ENCODE results near the gene LRMDA. TPM values are rescaled to one million over a fixed set of nuclear protein-coding genes. Genes with fewer than 3 reads are reported as not detected.
A peak's percentile ranks its signal among the peaks of the same experiment; 100 is the strongest.

Gene LRMDA
- total and polyA plus RNA-seq, 7 donors = 1.0 to 5.7 (median 2.5) TPM

DNA sequence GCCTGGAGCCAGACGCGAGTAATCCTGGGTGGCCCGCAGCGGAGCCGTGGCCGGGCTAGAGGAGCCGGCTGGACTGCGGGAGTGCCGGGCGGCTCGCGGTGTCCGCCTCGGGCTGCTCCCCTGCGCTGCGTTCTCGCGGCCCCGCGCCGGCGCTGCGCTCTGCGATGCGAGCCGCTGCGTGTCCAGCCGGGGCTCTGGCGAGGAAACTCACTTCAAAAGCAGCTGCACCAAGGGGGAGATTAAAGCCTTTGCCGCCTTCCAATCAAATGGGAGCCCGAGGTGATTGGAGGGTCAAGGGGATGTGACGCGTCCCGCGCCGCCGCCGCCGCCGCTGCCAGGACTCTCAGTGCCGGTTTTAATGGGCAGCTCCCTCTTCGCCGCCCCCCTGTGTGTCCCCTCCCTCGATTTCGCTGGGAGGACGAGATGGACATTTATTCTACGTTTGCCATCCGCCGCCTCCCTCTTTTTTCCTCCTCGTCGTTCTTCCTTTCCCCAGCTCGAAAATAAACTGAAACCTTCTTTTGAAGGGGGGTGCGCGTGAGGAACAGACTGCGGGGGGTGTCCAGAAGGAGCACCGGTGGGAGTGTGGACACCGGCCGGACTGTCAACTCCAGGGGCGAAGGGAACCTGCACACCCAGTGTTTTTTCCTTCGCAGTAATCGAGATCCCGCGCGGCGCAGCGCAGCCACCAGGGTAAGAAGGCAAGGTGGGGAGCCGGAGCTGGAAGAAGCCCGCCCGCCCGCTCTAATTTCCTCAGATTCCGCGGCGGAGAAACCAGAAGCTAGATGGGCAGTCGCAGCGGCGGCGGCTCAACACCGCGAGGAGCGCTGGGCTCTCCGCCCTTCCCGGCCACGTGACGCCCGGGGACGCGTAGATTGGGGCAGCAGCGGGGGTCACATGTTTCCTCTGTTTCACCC, 29.6 kb upstream of the LRMDA start, which contains the start of gene ZNF503:
TSS of gene ZNF503 (minus strand) at position 196 of the 917 bp plus-strand sequence. CDS start 345 bp downstream, outside the sequence.
- Histone ChIP-seq H3K9me3 (no peaks in the 10 kb centered on the region), H3K27me3 (ENCODE audit: insufficient read depth in 3 of 3, low read length in 2 of 3) (peaks cover 4 to 74% (median 5%) of the 10 kb centered on the region in 3 donors), H3K4me3 (peak within 1 kb of the TSS; percentile 90), H3K36me3 (ENCODE audit: insufficient read depth in 1 of 2, low read depth in 1 of 2) (no peaks in the 10 kb centered on the region), H3K27ac (peak within 1 kb of the TSS; percentile 87), H3K4me1 (peaks cover 11% of the 10 kb centered on the region)
- peak; percentile 97 for DNase-seq
- WGBS, 3 donors = 0% methylated on average over 49 to 88 of the region's 88 CpGs
- ATAC-seq = peak; percentile 82 to 86 (median 85)
- intact Hi-C loops (cut with DNase I) = loop anchor here (2.0 to 10.0 kb wide), 8 partner anchors 105 to 1143 kb away; no protein-coding TSS in a partner anchor
- TF ChIP-seq, protein P1, sequence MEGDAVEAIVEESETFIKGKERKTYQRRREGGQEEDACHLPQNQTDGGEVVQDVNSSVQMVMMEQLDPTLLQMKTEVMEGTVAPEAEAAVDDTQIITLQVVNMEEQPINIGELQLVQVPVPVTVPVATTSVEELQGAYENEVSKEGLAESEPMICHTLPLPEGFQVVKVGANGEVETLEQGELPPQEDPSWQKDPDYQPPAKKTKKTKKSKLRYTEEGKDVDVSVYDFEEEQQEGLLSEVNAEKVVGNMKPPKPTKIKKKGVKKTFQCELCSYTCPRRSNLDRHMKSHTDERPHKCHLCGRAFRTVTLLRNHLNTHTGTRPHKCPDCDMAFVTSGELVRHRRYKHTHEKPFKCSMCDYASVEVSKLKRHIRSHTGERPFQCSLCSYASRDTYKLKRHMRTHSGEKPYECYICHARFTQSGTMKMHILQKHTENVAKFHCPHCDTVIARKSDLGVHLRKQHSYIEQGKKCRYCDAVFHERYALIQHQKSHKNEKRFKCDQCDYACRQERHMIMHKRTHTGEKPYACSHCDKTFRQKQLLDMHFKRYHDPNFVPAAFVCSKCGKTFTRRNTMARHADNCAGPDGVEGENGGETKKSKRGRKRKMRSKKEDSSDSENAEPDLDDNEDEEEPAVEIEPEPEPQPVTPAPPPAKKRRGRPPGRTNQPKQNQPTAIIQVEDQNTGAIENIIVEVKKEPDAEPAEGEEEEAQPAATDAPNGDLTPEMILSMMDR (IDR thresholded peaks at IDR 0.05) = no peak

DNA sequence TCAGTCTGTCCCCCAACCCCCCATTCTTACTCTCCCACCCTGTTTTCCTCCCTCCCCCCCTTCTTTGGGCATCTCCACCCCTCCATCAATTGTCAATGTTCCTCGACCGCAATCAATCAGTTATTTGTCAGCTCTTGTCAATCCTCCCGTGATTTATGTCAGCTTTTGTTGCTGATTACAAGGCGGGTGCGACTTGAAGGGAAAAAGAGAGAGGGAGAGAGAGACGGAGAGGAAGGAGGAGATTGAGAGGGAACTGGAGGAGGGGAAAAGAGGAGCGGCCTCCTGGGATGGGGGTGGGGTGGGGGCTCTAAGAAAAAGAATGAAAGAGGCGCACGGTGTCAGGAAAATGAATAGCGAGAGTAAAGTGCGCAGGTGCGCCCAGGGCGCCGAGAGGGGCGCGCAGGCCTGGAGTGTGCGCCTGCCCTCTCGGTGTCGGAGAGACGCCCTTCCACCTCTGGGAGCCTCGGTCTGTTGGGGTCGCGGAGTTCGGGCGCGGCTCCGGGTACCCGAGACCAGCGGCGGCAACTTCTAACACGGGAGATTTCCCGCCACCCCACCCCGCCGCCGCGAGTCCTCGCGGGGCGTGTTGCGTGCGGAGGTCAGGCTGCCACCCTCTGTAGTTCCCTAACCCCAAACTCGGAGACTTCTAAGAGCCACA, 28.8 kb upstream of the LRMDA start:
- TF ChIP-seq, protein P1 (IDR thresholded peaks at IDR 0.05) = no peak
- WGBS, 3 donors = 0 to 1% (median 1%) methylated on average over 38 to 42 of the region's 42 CpGs
- Histone ChIP-seq H3K4me3 (peak overlapping the region; percentile 90), H3K27ac (peak overlapping the region; percentile 87), H3K9me3 (no peaks in the 10 kb centered on the region), H3K4me1 (peaks cover 11% of the 10 kb centered on the region), H3K27me3 (ENCODE audit: insufficient read depth in 3 of 3, low read length in 2 of 3) (peaks cover 4 to 73% (median 5%) of the 10 kb centered on the region in 3 donors), H3K36me3 (ENCODE audit: insufficient read depth in 1 of 2, low read depth in 1 of 2) (no peaks in the 10 kb centered on the region)
- ATAC-seq = peak; percentile 8 to 25 (median 9)
- intact Hi-C loops (cut with DNase I) = loop anchor here (5.0 to 10.0 kb wide), 7 partner anchors 105 to 1142 kb away; no protein-coding TSS in a partner anchor
- peak; percentile 39 to 59 for DNase-seq

DNA sequence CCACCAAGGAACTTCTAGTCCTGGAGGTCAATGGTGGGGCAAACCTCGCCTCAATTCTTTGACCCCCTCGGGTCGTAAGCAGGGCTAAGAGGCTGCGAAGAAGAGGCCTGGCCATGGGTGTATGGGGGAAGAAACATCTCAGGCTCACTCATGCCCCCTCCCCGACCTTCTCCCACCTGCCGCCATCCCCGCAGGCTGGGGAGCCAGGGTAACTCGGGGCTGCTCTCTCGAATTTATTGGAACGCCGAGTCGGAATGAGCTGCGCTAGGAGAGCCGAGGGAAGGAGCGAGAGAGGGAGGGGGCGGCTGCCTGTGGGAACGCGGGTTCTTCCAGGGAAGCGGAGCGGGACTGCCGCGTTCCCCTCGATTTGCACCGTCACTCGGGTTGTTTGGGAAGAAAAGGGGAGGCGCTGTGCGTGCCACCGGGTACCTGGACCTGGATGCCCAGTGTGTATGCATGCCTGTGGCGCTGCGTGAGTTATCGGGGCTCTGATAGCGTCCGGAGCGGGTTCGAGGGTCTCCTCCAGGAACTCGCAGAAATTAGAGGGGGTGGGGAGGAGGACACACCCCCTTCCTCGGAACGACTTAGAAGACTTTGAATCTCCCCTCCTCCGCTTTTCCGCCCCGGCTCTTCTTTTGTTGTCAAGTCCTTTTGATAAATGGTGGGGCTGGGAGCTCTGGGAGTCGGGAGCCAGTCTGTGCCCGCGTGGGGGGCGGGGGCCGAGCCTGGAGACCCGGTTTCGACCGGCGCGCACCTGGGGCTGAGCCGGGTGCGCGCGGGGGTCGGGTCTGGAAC, 28.1 kb upstream of the LRMDA start:
- Histone ChIP-seq H3K27ac (peak overlapping the region; percentile 87), H3K4me3 (peak overlapping the region; percentile 90), H3K9me3 (no peaks in the 10 kb centered on the region), H3K4me1 (peaks cover 11% of the 10 kb centered on the region), H3K36me3 (ENCODE audit: insufficient read depth in 1 of 2, low read depth in 1 of 2) (no peaks in the 10 kb centered on the region), H3K27me3 (ENCODE audit: insufficient read depth in 3 of 3, low read length in 2 of 3) (peaks cover 4 to 73% (median 5%) of the 10 kb centered on the region in 3 donors)
- WGBS, 3 donors = 0 to 1% (median 1%) methylated on average over 53 to 56 of the region's 56 CpGs
- intact Hi-C loops (cut with DNase I) = loop anchor here (5.0 to 10.0 kb wide), 7 partner anchors 106 to 1141 kb away; no protein-coding TSS in a partner anchor
- DNase-seq = peak; percentile 35 to 62
- ATAC-seq = no peak
- TF ChIP-seq, protein P1 (IDR thresholded peaks at IDR 0.05) = no peak
